HG03439 (cell line): Measurements from ENCODE around the gene EPHB2.

Experiments
- ATAC-seq: cut with Tn5 transposase; IDR thresholded peaks from one replicate; pipeline ENCODE4 v1.9.1; 2021; ENCODE audit warnings: mild to moderate bottlenecking, moderate library complexity; ENCODE audit not compliant: unreplicated experiment

Gene EPHB2

DNA sequence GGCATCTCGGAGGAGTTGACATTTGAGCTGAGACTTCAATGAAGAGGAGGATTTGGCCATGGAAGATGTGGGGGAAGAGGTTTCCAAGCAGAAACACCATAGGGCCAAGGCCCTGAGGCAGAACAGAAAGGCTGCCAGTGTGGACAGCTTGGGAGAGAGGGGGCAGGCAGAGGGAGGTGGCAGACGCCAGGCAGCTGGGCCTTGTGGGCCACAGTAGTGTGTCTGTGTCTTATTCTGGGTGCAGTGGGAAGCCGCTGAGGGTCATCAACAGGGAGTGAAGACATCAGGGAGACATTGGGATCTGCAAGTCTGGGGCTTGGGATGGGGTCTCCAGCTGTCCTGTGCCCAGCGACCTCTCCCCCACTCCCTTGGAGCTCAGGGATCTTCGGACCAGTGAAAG lies 165.2 kb downstream of the EPHB2 start:
- ATAC-seq = no peak

DNA sequence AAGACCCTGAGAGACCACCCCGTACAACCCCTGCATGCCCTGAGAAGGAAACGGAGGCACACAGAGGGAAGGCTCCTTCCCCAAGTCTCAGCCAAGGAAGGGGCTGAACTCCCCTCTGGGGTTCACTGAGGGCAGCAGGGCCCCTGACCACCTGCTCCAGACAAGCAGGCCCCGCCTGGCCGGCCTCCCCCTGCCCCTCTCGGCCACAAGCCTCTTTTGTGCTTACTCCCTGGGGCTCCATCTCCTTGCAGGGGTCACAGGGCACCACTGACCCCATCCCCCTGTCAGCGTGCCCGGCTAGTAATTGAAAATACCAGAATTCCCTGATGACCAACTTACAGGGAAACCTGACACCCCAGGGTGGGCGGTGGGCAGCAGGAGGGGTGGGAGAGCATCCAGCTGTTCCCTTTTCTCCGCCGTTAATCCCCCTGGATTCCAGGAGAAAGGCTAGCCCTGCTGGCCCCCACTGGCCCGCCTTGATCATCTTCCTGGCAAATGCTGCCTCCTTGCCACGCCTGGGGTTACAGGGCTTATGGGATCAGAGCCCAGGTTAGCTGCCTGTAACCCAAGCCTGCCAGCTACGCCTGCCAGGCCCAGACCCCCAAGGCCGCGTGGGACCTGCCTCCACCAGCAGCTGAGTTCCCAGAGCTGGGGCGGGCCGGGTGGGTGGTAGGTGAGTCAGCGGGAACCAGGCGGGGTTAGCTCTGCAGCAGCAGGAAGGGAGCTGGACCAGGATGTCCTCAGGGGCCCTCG lies 165.9 kb downstream of the EPHB2 start:
- ATAC-seq = no peak

DNA sequence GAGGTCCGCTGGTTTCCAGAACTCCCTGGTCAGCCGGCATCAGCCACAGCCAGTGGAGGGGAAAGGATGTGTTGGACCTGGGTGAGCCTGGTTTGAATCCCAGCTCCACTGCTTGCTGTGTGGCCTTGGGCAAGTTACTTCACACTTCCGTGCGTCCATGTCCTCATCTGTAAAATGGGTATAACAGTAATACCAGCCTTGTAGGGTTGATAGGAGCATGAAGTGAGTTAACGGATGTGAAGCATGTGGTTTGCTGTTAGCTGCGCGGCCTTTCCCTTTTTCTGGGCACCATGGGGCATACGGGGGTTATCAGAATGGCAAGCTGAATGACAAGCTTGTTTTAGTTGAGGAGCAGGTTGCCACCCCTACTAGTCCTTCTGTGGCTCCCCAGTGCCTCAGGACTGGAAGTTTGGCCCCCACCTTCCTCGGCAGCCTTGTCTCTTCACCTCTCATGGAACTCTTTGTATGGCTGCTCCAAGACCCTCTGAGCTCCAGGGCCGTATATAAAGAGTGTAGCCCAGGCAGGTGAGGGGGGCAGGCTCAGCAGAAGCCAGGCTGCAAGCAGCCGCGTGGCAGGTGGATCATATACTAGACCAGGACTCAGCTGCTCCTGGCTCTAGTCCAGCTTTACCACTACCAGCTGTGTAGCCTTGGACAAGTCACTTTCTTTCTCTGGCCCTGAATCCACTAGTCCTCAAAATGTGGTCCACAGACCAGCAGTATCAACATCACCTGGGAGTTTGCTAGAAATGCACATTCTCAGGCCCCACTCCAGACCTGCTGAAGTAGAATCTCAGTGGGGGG lies 166.7 kb downstream of the EPHB2 start:
- ATAC-seq = no peak

DNA sequence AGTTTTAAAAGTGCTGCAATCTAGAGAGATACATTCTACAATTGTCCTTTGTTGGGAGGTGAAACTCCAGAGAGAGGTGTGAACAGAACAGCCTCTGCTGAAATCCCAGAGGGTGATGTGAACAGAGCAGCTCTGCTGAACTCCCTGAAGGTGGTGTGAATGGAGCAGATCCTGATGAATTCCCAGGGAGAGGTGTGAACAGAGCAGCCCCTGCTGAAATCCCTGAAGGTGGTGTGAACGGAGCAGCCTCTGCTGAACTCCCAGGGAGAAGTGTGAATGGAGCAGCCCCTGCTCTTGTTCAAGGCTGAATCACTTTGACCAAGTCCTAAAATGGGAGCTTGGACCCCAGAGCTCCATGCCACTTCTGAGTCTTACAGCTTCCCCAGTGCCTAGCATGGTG lies 167.3 kb downstream of the EPHB2 start:
- no peak for ATAC-seq

DNA sequence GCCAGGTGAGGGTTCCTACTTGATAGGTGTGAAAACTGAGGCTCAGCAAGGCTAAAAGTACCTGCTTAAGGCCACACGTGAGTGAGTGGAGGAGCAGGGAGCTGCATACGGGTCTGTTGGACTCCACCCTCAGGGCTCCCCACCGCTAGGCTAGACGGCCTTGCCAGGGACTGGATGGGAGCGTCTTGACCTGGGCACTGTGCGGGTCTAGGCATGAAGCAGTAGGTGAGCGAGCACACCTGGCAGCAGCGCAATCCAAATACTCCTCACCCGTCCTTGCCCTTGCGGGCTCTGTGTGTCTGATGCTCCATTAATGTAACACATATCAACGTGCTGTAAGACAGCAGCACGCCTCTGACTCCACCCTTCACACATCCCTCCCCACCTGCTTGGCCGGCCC lies 168.0 kb downstream of the EPHB2 start:
- no peak for ATAC-seq

DNA sequence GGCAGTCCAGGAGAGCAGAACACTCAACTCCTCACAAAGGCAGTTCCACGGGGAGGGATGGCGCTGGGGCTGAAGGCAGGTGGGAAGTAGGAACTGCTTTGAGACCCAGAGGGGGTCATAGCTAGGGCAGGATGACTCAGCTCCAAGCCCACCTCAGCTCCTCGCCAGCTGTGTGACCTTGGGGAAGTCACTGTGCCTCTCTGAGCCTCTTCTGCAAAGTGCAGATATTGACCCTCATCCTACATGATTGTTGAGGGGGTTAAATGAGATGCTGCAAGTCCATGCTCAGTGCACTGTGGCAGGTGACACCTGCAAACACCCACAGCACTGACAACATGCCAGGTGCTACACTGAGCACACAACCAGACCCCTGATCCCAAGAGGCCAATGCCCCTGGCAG lies 168.8 kb downstream of the EPHB2 start:
- no peak for ATAC-seq

DNA sequence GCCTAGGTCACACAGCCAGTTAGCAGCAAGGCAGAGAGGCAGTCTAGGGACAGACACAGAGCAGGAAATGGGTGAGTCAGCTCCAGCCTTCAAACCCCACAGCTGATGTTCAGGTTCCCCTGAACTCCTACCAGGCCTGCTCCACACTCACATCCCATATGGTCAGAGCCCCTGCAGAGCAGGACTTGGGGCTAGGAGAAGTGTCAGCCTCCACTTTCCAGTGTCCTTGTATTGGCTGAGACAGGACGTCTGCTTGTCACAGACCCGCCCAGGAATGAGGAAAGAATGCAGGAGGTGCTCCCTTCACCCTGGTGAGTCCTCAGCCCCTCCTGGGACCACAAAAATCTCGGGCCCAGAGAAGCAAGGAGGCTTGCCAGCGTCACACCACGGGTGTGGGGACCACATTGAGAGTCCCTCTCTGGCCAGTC lies 169.5 kb downstream of the EPHB2 start:
- ATAC-seq = no peak

DNA sequence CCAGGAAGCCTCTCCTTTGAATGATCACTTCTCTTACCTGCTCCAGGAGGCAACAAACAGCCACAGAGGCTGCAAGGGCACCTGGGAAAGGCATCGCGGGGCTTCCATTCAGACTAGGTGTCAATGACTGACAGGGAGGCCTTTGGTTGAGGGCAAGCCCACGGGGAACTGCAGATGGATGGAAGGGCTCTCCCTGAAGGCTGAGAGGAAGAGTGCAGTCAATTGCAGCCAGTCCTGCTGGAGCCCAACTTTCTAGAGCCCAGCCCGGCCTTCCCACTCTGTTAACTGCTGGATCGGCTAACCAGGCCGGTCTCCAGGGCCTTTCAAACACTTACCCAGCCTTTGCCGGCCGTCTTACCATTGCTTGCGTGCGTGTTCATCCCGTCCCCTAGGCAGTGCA lies 172.8 kb downstream of the EPHB2 start:
- no peak for ATAC-seq

DNA sequence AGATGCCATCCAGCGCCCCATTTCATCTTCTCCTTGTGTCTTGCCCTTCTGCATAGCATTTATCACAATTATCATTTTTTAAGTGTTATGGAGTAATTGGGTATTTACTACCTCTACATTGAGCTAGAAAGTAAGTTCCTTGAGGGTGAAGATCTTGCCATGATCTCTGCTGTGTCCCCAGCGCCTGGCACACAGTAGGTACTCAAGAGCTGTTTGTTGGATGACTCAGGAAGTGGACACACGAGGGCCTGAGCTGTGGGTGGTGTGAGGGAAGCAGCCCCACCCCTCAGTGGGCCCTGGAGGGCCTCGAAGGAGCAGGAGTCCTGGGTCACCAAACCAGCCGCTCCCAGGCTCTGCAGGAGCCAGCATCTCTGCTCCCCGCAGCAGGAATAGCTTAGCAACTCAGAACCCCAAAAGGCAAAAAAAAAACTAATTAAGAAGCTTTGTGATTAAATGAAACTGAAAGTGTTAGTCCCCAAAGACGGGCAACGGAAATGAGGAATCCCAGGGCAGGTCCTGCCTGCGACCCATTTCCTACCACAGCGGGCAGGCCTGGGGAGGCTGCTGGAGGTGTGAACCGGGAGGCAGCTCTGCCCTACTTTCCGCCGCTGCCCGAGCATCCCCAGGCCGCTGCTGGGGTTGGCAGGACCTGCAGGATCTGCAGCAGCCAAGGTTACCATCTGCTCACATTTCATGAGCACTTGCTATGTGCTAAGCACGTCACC lies 174.3 kb downstream of the EPHB2 start:
- ATAC-seq = no peak

DNA sequence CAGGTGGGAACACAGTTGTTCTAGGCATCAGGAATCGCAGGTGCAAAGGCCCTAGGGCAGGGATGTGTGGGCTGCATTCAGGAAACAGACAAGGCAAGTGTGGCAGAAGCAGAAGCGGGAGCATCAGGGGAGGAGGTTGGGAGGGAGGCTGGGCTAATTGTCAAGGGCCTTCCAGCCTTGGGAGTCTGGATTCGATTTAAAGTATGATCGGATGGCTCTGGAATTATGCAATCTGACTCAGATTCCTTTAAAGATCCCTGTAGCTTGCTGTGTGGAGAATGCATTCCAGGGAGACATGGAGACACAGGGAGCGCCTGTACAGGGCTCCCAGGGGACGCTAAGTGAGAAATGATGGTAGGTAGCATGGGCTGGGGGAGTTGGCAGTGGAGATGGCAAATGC lies 175.6 kb downstream of the EPHB2 start:
- ATAC-seq = no peak

DNA sequence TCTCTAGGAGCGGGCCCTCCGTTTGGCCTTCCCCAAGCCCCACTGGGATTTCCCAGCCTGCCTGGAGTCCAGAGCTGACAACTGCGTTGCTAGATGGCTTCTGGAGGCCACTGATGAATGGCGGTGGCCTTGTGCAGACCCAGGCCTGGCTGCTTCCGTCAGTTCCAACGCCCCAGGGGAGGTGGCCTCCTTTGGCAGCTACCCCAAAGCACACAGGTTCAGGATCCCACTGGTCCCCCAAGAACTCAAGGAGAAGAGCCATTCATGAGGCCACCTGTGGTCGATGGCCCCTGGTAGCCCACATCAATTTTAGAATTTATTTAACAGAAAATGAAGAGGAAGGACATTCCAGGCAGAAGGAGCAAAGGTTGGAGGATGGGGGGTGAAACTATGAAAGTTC lies 176.9 kb downstream of the EPHB2 start:
- ATAC-seq = no peak

DNA sequence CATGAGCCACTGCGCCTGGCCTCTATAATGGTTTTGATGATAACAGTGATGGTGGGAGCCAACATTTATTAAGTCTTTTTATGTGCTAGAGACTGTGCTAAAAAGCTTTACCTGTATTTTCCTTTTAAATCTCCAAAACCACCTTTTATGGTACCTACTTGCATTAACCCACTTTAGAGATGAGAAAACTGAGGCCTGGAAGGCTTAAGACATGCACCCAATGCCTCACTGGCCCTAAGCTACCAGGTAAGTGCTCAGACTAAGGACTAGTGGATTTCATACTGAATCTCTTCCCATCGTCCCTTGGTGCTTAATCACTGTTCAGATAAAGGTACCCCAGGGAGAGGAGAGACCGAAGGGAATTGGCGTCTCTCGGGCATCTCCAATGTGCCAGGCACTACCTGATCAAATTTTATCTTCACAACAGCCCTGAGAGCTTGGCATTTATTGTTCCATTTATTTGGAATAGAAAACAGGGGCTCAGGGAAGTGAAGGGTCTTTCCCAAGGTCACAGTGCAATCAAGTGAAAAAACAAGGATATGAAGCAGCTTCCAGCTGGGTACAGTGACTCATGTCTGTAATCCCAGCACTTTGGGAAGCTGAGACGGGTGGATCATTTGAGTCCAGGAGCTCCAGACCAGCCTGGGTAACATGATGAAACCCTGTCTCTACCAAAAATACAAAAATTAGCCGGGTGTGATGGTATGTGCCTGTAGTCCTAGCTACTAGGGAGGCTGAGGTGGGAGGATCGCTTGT lies 177.9 kb downstream of the EPHB2 start:
- no peak for ATAC-seq

DNA sequence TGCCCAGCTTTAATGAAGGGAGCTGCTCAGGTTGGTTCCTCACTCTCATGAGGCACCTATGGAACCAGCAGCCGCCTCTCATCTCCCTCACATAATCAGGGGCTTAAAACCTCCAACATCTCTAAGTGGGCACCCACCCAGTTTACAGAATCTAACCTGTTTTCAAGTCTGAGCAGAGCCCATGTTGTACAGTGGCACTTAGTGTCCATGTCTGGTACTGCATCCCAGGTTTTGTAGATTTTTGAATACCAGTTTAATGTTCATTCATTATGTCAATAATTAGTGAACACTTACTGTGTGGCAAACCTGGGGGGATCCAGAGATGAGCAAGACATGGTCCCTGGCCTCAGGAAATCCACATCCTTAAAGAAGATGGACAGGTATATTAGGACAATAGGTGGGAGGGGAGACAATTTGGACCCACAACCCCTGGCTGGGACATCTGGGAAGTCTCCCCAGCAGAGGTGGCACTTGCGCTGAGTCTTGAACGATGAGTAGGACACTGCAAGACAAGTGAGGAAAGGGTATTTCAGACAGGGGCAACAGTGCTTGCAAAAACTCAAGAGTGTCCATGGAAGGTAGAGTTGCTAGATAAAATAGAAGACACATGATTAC lies 178.7 kb downstream of the EPHB2 start:
- ATAC-seq = no peak

DNA sequence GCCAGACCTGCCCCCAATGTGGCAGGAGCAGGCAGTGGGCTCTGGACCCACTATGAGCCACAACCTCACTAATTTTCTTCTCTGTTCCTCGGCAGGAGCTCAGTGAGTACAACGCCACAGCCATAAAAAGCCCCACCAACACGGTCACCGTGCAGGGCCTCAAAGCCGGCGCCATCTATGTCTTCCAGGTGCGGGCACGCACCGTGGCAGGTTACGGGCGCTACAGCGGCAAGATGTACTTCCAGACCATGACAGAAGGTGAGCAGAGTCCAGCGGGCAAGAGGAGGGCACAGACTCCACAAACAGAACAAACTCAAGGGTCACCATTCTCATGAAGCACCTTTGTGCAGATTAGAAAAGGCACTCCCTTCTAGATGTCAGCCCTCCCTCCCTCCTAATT lies 182.2 kb downstream of the EPHB2 start:
- ATAC-seq = no peak

DNA sequence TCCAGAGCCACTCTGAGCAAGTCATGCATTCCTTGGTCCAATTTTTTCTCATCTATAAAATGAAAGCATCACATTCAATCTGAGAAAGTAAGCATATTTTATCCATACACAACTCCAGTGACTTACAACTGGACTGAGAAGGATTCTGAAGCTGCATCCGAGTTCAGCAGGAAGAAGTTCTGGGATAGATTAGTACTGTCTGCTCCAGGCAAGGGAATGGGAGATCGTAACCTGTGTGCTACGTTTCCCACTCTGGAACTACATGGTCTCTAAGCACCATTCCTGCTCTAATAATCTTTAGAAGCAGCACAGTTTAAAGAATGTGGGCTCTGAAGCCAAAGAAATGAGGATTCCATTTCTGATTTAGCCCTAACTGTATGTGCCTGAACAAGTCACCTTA lies 182.7 kb downstream of the EPHB2 start:
- ATAC-seq = no peak

DNA sequence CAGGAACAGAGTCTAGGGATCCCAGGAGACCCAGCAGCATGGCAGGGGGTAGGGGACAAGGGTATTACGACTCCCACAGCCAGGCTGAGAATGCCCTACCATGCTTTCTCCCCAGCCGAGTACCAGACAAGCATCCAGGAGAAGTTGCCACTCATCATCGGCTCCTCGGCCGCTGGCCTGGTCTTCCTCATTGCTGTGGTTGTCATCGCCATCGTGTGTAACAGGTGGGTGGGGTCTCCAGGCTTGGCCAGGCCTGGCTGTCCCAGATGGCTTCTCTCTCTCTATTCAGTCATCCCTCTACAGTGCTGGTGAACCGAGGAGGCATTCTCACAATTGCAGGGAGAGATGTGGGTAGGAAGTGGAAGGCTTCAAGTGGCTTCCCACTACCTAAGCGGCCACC lies 184.7 kb downstream of the EPHB2 start:
- ATAC-seq = no peak

DNA sequence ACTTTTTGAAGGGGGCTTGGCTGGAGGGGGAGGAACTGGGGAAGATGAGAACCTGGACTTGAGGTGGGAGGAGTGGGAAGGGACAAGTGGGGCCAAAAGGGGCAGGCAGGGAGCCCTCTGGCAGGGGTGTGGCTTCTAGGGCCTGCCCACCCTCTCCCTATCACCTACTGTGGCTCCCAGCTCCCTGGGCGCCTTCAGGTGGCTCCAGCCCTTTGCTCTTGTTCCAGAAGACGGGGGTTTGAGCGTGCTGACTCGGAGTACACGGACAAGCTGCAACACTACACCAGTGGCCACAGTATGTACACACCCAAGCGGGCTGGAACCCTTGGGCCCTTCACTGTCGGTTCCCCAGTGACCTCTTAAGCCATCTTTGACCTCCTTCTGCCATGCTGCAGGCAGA lies 185.5 kb downstream of the EPHB2 start:
- no peak for ATAC-seq

DNA sequence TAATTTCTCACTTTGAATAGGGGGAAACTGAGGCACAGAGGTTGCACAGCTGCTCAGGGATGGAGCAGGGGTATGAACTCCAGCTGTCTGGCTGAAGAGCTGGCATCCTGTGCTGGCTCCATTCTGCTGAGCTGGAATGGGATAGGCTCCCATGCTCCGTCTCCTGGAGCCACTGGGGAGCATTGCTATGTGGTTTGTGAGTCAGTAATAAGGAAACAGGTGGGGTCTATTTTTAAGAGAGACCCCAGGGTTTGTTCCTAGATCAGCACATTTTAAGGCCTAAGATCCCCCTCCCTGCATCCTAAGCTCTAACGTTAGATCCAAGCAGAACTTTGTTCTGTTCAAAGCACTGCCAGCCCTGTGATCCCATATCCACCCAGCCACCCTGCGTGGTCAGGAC lies 189.8 kb downstream of the EPHB2 start:
- no peak for ATAC-seq

DNA sequence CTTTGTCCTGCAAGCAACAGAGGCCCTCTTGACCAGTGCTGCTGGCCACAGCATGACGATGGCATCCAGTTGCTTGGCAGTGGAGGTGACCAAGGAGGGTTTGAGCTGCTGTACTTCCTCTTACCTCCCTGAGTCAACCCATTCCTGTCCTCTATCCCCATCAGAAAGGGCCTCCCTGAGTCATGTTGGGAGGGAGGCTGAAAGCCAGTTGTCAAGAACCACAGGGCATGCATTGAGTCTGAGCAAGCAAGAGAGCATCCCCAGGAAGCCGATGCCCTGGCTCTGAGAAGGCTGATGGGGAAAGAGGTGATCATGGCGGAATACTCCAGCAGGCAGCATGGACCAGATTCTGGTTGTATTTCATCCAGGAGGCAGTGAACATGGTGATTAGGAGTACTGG lies 192.5 kb downstream of the EPHB2 start:
- ATAC-seq = no peak

DNA sequence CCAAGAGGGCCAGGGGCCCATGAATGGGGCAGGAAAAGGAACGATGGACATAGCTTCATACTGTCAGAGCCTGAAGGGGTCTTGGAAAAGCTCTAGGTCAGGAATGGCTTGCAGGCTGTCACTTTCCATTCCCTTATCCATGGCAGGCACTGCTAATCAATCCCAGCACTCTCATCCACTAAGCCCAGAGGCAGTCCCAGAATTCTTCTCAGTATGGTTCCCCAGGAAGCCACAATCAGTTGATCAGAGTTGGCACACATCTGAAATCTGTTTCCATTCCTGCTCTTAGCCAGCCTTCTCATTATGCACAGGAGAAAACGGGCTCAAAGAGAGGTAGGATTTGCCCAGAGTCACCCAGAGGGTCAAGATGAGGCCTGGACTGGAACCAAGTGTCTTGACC lies 196.3 kb downstream of the EPHB2 start:
- ATAC-seq = no peak

DNA sequence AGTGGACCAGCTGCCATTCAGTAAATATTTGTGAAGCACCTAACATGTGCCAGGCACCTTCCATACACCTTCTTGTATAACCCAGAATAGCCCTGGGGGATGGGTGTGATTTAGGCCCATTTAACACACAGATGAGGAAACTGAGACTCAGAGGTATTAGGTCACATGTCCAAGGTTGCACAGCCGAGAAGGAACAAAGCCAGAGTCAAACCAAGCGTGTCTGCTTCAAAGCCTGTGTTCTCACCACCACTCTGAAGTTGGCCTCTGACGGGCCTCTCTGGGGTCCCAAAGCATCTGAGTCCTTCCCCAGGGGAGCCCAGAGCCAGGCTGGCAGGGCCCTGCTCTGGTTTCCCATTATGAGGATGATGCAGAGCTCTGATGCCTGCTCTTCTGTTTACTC lies 196.9 kb downstream of the EPHB2 start:
- no peak for ATAC-seq
